Measurements from ENCODE around the gene GTPBP3. TPM values are rescaled to one million over a fixed set of nuclear protein-coding genes. Genes with fewer than 3 reads are reported as not detected.

The GTPBP3 gene
- total RNA-seq, 1 donor from 2014 or later: 79.5 TPM

GRCh38 chr19:17380426-17381138 lies 43.2 kb downstream of the GTPBP3 start:
- no peak overlapping the region for H3K4me3 ChIP-seq (ENCODE audit: low read depth, low read length)
- TF ChIP-seq, protein P1, sequence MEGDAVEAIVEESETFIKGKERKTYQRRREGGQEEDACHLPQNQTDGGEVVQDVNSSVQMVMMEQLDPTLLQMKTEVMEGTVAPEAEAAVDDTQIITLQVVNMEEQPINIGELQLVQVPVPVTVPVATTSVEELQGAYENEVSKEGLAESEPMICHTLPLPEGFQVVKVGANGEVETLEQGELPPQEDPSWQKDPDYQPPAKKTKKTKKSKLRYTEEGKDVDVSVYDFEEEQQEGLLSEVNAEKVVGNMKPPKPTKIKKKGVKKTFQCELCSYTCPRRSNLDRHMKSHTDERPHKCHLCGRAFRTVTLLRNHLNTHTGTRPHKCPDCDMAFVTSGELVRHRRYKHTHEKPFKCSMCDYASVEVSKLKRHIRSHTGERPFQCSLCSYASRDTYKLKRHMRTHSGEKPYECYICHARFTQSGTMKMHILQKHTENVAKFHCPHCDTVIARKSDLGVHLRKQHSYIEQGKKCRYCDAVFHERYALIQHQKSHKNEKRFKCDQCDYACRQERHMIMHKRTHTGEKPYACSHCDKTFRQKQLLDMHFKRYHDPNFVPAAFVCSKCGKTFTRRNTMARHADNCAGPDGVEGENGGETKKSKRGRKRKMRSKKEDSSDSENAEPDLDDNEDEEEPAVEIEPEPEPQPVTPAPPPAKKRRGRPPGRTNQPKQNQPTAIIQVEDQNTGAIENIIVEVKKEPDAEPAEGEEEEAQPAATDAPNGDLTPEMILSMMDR (conservative IDR thresholded peaks at IDR 0.05; ENCODE audit: low read depth, low read length): no peak
- DNase-seq (ENCODE audit: low read depth): no peak

DNA sequence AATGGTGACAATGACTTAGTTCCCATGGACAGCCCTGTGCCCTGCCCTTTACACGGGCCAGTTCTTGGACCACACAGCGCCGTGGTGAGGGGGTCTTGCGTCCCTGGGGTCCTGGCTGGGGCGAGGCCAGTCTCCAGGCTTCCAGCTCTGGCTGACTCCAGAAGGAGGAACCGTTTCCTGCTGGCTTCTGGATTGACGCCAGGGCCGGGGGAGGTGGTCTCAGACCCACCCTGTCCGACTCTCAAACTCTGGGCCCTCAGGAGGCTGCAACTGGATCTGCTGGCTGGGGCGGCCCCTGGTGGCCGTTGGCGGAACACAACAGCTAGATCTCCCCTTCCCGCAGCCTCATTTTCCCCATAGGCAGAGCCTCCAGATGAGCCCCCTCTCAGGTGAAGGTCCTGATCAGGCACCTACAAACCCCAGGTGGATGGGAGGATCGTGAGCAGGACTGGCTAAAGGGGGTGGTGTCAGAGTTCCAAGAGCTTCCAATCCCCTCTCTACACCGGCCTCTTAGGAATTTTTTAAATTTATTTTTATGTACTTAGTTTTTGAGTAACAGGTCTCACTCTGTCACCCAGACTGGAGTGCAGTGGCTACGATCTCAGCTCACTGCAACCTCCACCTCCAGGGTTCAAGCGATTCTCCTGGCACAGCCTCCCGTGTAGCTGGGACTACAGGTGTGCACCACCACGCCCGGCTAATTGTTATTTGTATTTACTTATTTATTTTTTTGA lies 48.7 kb downstream of the GTPBP3 start:
- DNase-seq (ENCODE audit: low read depth): no peak
- TF ChIP-seq, protein P1 (conservative IDR thresholded peaks at IDR 0.05; ENCODE audit: low read depth, low read length): peak; percentile 88
- H3K4me3 ChIP-seq (ENCODE audit: low read depth, low read length): no peak overlapping the region

DNA sequence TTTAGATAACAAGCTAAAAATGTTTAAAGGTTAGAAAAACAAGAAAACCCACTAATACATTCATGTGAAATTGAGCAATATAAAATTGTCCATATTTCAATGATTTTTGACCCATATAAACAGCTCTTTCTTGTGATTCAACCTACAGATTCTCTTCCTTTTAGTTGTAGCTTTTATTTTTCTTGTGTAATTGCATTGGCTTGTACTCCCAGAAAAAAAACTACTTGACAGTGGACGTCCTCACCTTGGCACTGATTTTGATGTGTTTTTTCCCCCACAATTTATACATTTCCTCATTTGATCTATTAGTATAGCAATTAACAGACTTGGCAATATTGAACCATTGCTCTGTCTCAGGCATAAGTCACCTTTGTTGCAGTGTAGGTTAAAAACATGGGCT lies 51.9 kb downstream of the GTPBP3 start:
- DNase-seq (ENCODE audit: low read depth): no peak
- H3K4me3 ChIP-seq (ENCODE audit: low read depth, low read length): no peak overlapping the region
- TF ChIP-seq, protein P1 (conservative IDR thresholded peaks at IDR 0.05; ENCODE audit: low read depth, low read length): no peak

DNA sequence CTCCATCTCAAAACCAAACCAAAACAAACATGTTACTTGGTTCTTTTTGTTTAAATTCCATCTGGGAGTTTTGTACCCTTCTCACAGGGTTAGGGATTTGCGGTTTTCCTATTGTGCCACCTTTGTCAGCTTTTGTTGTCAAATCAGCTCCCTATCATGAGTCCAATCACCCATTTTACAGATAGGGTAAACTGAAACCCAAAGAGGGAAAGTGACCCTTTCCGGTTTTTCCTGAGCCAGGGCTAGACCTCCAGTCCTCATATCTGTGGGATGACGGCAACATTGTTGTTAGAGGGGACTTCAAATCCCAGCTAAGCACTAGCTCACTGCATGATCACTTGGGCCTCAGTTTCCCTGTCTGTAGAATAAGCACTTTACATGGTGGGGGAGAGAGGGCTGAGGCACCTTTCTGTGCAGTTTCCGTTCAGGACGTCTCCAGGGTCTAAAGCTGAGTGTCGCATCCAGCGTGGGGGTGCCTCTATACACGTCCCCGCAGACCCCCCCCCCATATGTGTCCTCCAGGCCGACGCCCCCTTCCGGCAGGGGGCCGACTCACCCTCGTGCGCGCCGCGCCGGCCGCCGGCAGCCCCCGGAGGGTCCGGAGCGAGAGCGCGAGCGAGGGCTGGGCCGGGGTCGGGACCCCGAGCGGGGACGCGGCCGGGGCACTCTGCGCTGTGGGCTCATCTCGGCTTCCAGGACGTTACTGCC lies 52.8 kb downstream of the GTPBP3 start:
- H3K4me3 ChIP-seq (ENCODE audit: low read depth, low read length): peak overlapping the region; percentile 57
- TF ChIP-seq, protein P1 (conservative IDR thresholded peaks at IDR 0.05; ENCODE audit: low read depth, low read length): no peak
- DNase-seq (ENCODE audit: low read depth): no peak

GRCh38 chr19:17390665-17391370 lies 53.5 kb downstream of the GTPBP3 start:
- TF ChIP-seq, protein P1 (conservative IDR thresholded peaks at IDR 0.05; ENCODE audit: low read depth, low read length): peak; percentile 59

GRCh38 chr19:17391371-17392151 lies 54.2 kb downstream of the GTPBP3 start:
- TF ChIP-seq, protein P1 (conservative IDR thresholded peaks at IDR 0.05; ENCODE audit: low read depth, low read length): no peak
- H3K4me3 ChIP-seq (ENCODE audit: low read depth, low read length): peak overlapping the region; percentile 57
- DNase-seq (ENCODE audit: low read depth): no peak

More at GRCh38 chr19:17390665-17391370, 53.5 kb downstream of the GTPBP3 start:
- DNase-seq (ENCODE audit: low read depth): no peak
- H3K4me3 ChIP-seq (ENCODE audit: low read depth, low read length): peak overlapping the region; percentile 57
